Measurements from ENCODE around the gene TPSAB1.

DNA sequence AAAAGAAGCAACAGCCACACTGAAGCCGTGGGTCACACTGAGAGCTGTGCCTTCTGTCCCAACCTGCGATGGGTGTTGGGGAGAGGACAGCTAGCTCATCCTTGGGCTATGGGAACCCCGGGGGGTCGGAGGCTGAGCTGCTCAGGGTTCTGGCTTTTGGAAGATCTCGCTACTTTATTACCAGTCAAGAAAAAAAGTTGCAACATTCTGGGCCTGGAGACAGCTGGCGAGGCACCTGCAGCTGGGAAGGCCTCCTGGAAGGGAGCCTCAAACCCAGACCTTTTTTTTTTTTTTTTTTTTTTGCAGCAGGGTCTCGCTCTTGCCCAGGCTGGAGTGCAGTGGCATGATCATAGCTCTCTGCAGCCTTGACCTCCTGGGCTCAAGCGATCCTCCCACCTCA is 40.3 kb downstream of the TPSAB1 start:
- TF ChIP-seq, protein P1, sequence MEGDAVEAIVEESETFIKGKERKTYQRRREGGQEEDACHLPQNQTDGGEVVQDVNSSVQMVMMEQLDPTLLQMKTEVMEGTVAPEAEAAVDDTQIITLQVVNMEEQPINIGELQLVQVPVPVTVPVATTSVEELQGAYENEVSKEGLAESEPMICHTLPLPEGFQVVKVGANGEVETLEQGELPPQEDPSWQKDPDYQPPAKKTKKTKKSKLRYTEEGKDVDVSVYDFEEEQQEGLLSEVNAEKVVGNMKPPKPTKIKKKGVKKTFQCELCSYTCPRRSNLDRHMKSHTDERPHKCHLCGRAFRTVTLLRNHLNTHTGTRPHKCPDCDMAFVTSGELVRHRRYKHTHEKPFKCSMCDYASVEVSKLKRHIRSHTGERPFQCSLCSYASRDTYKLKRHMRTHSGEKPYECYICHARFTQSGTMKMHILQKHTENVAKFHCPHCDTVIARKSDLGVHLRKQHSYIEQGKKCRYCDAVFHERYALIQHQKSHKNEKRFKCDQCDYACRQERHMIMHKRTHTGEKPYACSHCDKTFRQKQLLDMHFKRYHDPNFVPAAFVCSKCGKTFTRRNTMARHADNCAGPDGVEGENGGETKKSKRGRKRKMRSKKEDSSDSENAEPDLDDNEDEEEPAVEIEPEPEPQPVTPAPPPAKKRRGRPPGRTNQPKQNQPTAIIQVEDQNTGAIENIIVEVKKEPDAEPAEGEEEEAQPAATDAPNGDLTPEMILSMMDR (IDR thresholded peaks at IDR 0.05) = no peak
- no peak for TF ChIP-seq POLR2A (IDR thresholded peaks at IDR 0.05)
